ENCODE results near the gene ANKRD40CL.

GRCh38 chr17:50770346-50770745 lies 3.0 kb upstream of the ANKRD40CL start:
- TF ChIP-seq CTCF (IDR thresholded peaks at IDR 0.05) (no peak), TEAD4 (IDR thresholded peaks at IDR 0.05; ENCODE audit: borderline replicate concordance, insufficient read depth) (no peak), RFX5 (IDR thresholded peaks at IDR 0.05; ENCODE audit: low read length) (no peak), YY1 (IDR thresholded peaks at IDR 0.05; ENCODE audit: low read depth) (no peak), SMC3 (IDR thresholded peaks at IDR 0.05; ENCODE audit: low read depth, low read length) (no peak), REST (IDR thresholded peaks at IDR 0.05; ENCODE audit: low read depth, low read length) (no peak), GABPA (IDR thresholded peaks at IDR 0.05; ENCODE audit: low read depth) (no peak), POLR2AphosphoS5 (IDR thresholded peaks at IDR 0.05; ENCODE audit: low read depth, low read length) (no peak), NRF1 (IDR thresholded peaks at IDR 0.05; ENCODE audit: low read depth, low read length) (no peak), FOSL2 (IDR thresholded peaks at IDR 0.05; ENCODE audit: borderline replicate concordance, low read depth) (no peak)
- TF ChIP-seq, protein P1, sequence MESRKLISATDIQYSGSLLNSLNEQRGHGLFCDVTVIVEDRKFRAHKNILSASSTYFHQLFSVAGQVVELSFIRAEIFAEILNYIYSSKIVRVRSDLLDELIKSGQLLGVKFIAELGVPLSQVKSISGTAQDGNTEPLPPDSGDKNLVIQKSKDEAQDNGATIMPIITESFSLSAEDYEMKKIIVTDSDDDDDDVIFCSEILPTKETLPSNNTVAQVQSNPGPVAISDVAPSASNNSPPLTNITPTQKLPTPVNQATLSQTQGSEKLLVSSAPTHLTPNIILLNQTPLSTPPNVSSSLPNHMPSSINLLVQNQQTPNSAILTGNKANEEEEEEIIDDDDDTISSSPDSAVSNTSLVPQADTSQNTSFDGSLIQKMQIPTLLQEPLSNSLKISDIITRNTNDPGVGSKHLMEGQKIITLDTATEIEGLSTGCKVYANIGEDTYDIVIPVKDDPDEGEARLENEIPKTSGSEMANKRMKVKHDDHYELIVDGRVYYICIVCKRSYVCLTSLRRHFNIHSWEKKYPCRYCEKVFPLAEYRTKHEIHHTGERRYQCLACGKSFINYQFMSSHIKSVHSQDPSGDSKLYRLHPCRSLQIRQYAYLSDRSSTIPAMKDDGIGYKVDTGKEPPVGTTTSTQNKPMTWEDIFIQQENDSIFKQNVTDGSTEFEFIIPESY (IDR thresholded peaks at IDR 0.05; ENCODE audit: borderline replicate concordance, low read depth) = no peak
